Measurements from ENCODE around the gene GALNT6. TPM values are rescaled to one million over a fixed set of nuclear protein-coding genes. Genes with fewer than 3 reads are reported as not detected.
"Not testable (repeated sequence)": the region's sequence is repeated elsewhere in the genome, so short reads cannot be mapped to it uniquely, and the experiment has no call there.

Gene GALNT6
- total RNA-seq, 1 donor from 2014 or later, result 67.2 TPM

DNA sequence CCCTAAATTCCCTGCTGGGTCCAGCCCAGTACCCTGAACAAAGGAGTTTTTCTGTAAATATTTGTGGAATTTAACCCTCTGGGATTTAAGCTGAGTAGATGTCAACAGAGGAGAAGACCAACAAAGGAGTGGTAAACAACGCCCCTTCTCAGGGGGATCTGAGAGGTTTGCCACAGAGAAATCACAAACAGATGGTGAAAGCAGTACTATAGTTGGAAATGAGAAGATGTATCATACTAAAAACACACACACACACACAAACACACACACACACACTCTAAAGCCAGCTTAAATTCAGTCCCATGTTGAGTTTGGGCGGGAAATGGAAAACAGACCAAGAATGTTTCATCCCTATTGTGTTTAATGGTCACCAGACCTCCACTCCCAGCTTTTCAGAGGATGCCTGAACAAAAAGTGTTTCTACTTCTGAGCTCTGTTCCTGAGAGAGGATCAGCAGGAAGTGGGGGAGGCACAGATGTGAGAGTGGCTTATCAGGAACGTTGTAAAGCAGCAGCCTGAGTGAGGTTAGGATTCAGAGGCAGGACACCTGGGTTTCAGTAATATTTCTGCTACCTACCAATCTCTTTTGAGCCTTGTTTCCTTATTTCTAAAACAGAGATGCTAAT, 70.4 kb downstream of the GALNT6 start:
- Histone ChIP-seq H3K27ac (no peak overlapping the region), H3K4me1 (no peaks in the 10 kb centered on the region), H3K9me3 (no peaks in the 10 kb centered on the region), H3K4me3 (no peak overlapping the region), H3K27me3 (no peaks in the 10 kb centered on the region), H3K36me3 (no peaks in the 10 kb centered on the region)
- DNase-seq (ENCODE audit: low spot score in 2 of 2), result no peak
- intact Hi-C loops (cut with DNase I), result no loop called here
- TF ChIP-seq, protein P1, sequence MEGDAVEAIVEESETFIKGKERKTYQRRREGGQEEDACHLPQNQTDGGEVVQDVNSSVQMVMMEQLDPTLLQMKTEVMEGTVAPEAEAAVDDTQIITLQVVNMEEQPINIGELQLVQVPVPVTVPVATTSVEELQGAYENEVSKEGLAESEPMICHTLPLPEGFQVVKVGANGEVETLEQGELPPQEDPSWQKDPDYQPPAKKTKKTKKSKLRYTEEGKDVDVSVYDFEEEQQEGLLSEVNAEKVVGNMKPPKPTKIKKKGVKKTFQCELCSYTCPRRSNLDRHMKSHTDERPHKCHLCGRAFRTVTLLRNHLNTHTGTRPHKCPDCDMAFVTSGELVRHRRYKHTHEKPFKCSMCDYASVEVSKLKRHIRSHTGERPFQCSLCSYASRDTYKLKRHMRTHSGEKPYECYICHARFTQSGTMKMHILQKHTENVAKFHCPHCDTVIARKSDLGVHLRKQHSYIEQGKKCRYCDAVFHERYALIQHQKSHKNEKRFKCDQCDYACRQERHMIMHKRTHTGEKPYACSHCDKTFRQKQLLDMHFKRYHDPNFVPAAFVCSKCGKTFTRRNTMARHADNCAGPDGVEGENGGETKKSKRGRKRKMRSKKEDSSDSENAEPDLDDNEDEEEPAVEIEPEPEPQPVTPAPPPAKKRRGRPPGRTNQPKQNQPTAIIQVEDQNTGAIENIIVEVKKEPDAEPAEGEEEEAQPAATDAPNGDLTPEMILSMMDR (IDR thresholded peaks at IDR 0.05), result no peak

DNA sequence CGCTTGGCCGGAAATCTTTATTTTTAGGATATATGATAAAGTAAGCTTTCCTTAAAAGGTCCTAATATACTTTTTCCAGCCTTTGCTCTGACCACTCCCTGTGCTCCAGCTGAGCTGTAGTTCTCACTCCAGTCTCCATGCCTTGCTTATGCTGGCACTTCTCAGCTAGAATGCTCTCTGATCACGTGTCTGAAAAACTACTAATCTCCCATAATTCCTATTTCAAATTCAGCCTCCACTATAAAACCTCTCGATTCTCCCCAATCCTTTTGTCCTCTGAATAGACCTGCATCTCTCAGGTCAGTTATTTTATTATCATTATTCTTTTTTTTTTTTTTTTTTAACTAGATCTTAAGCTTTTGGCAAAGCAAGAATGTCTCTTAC, 70.9 kb downstream of the GALNT6 start:
- Histone ChIP-seq H3K27ac (no peak overlapping the region), H3K36me3 (no peaks in the 10 kb centered on the region), H3K4me1 (no peaks in the 10 kb centered on the region), H3K27me3 (no peaks in the 10 kb centered on the region), H3K4me3 (no peak overlapping the region), H3K9me3 (no peaks in the 10 kb centered on the region)
- intact Hi-C loops (cut with DNase I), result no loop called here
- TF ChIP-seq, protein P1 (IDR thresholded peaks at IDR 0.05), result no peak
- DNase-seq (ENCODE audit: low spot score in 2 of 2), result no peak

GRCh38 chr12:51318846-51319599, 72.2 kb downstream of the GALNT6 start:
- no peak for DNase-seq (ENCODE audit: low spot score in 2 of 2)
- intact Hi-C loops (cut with DNase I), result no loop called here
- no peaks in the 10 kb centered on the region for H3K27me3 ChIP-seq
- no peaks in the 10 kb centered on the region for H3K36me3 ChIP-seq
- no peaks in the 10 kb centered on the region for H3K9me3 ChIP-seq
- no peak overlapping the region for H3K27ac ChIP-seq
- no peak overlapping the region for H3K4me3 ChIP-seq
- TF ChIP-seq, protein P1 (IDR thresholded peaks at IDR 0.05), result no peak
- no peaks in the 10 kb centered on the region for H3K4me1 ChIP-seq

DNA sequence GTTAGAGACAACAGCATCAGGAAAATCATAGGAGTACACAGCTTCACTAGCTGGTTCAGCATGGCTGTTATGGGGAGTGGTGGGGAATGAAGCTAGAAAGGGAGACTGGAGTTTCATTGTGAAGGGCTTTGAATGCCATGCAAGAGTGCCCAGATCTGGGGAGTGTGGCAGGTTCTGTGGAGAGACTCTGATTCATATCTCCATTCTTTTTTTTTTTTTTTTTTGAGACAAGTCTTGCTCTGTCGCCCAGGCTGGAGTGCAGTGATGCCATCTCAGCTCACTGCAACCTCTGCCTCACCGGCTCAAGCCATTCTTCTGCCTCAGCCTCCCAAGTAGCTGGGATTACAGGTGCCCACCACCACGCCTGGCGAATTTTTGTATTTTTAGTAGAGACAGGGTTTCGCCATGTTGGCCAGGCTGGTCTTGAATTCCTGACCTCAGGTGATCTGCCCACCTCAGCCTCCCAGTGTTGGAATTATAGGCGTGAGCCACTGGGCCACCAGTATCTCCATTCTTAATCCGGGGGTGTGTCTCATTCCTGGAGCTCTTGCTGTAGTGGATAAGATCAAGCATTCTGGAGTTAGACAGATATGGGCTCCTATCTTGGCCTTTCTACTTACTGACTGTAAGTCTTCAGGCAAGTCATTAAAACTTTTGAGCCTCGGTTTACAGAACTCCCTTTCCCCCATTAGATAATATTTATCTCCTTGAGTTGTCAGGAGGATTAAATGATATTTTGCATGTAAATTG, 73.0 kb downstream of the GALNT6 start:
- H3K36me3 ChIP-seq; intact Hi-C loops (cut with DNase I); DNase-seq (ENCODE audit: low spot score in 2 of 2); H3K4me3 ChIP-seq; H3K9me3 ChIP-seq; H3K27me3 ChIP-seq; H3K27ac ChIP-seq; H3K4me1 ChIP-seq: not testable (repeated sequence)

DNA sequence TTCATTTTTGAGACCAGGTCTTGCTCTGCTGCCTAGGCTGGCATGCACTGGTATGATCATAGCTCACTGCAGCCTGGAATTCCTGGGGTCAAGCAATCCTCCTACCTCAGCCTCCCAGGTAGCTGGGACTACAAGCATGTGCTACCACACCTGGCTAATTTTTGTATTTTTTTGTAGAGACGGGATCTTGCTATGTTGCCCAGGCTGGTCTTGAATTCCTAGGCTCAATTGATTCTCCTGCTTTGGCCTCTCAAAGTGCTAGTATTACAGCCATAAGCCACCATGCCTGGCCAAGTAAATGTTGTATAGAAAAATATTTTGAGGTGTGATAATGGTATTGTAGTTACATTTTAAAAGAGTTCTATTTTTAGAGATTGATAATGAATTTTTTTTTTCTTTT, 79.8 kb downstream of the GALNT6 start:
- DNase-seq (ENCODE audit: low spot score in 2 of 2), result no peak
- Histone ChIP-seq H3K4me1 (no peaks in the 10 kb centered on the region), H3K4me3 (no peak overlapping the region), H3K9me3 (no peaks in the 10 kb centered on the region), H3K27ac (no peak overlapping the region), H3K36me3 (no peaks in the 10 kb centered on the region), H3K27me3 (no peaks in the 10 kb centered on the region)
- TF ChIP-seq, protein P1 (IDR thresholded peaks at IDR 0.05), result no peak
- intact Hi-C loops (cut with DNase I), result no loop called here

Measured in ascending aorta (tissue), 2 donors.